ENCODE results near the gene ULK3. TPM values are rescaled to one million over a fixed set of nuclear protein-coding genes. Genes with fewer than 3 reads are reported as not detected.

Gene ULK3
- total RNA-seq, 1 donor from 2014 or later = 75.9 TPM

DNA sequence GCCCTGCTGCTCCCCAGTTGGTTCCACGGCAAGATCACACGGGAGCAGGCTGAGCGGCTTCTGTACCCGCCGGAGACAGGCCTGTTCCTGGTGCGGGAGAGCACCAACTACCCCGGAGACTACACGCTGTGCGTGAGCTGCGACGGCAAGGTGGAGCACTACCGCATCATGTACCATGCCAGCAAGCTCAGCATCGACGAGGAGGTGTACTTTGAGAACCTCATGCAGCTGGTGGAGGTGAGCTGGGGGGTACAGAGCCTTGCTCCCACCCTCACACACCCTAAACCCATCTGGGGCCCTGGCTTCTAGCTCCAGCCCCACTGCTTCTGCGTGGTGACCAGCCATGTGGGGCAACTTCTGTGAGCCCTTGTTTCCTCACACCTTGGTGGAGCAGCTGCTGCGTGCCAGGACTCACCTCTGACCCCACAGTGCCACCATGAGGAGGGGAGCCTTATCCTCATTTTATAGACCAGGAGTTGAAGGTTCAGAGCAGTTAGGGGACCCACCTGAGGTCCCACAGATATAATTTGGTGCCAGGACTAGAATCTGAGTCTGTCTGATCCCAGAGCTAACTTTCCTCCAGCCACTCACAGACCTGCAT lies 43.6 kb downstream of the ULK3 start:
- TF ChIP-seq POLR2A (IDR thresholded peaks at IDR 0.05) (no peak), POLR2AphosphoS5 (IDR thresholded peaks at IDR 0.05; ENCODE audit: insufficient read depth in 1 of 2, low read depth in 1 of 2) (no peak)
- TF ChIP-seq, protein P1, sequence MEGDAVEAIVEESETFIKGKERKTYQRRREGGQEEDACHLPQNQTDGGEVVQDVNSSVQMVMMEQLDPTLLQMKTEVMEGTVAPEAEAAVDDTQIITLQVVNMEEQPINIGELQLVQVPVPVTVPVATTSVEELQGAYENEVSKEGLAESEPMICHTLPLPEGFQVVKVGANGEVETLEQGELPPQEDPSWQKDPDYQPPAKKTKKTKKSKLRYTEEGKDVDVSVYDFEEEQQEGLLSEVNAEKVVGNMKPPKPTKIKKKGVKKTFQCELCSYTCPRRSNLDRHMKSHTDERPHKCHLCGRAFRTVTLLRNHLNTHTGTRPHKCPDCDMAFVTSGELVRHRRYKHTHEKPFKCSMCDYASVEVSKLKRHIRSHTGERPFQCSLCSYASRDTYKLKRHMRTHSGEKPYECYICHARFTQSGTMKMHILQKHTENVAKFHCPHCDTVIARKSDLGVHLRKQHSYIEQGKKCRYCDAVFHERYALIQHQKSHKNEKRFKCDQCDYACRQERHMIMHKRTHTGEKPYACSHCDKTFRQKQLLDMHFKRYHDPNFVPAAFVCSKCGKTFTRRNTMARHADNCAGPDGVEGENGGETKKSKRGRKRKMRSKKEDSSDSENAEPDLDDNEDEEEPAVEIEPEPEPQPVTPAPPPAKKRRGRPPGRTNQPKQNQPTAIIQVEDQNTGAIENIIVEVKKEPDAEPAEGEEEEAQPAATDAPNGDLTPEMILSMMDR (IDR thresholded peaks at IDR 0.05) = no peak
- Histone ChIP-seq H3K36me3 (peaks cover 0 to 42% of the 10 kb centered on the region in 2 donors), H3K27ac (peak overlapping the region; percentile 54), H3K9me3 (no peaks in the 10 kb centered on the region), H3K4me1 (peaks cover 36% of the 10 kb centered on the region), H3K27me3 (no peaks in the 10 kb centered on the region), H3K4me3 (no peak overlapping the region)
- intact Hi-C loops (cut with DNase I) = no loop called here
- DNase-seq (ENCODE audit: extremely low spot score in 2 of 2) = no peak

DNA sequence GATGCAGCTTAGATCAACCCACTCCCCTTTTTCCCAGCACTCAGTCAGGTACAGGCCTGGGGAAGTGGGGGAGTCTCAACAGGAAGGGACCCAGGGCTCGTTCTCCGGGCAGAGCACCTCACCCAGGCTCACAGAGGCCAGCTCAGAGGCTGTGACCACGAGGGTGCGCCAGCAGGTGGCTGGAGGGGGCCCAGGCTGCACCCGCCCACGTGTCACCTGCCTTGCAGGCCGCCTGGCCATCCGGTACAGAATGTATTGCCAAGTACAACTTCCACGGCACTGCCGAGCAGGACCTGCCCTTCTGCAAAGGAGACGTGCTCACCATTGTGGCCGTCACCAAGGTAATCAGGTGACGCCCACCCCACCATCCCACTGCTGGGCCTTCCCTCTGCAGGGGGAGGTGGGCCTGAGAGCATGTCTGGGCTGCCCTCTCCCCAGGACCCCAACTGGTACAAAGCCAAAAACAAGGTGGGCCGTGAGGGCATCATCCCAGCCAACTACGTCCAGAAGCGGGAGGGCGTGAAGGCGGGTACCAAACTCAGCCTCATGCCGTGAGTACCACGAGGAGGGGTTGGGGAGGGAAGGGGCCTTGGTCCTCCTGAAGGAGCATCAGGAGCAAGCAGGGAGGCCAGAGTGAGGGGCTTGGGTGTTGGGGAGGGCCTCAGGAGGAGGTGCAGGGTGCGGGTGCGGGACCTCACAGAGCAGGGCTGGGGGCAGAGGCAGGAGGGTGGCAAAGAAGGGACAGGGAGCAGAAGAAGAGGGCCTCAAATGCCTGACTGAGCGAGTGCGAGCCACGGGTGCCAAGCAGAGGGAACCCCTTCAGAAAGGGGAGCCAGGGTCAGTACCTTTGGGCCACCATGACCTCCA lies 44.3 kb downstream of the ULK3 start:
- peaks cover 0 to 42% of the 10 kb centered on the region in 2 donors for H3K36me3 ChIP-seq

DNA sequence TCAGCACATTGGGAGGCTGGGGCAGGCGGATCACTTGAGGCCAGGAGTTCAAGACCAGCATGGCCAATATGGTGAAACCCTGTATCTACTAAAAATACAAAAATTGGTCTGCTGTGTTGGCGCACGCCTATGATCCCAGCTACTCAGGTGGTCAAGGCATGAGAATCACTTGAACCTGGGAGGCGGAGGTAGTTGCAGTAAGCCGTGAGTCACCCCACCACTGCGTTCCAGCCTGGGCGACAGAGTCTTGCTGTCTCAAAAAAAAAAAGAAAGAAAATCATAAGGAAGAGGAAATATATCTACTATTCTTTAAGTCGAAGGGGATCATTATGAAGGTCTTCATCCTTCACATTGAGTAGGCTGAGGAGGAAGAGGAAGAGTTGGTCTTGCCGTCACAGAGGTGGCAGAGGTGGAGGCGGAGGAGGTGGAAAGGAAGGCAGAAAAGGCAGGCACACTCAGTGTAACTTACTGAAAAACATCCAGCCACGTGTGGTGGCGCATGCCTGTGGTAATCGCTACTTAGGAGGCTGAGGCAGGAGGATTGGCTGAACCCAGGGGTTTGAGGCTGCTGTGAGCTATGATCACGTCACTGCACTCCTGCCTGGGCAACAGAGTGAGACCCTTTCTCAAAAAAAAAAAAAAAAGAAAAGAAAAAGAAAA lies 46.9 kb downstream of the ULK3 start:
- intact Hi-C loops (cut with DNase I) = no loop called here

More for the DNA sequence above, 44.3 kb downstream of the ULK3 start:
- intact Hi-C loops (cut with DNase I) = no loop called here
- H3K4me1 ChIP-seq = peaks cover 43% of the 10 kb centered on the region
- no peak overlapping the region for H3K4me3 ChIP-seq
- DNase-seq (ENCODE audit: extremely low spot score in 2 of 2) = no peak
- no peak overlapping the region for H3K27ac ChIP-seq
- H3K9me3 ChIP-seq = no peaks in the 10 kb centered on the region
- H3K27me3 ChIP-seq = no peaks in the 10 kb centered on the region
- TF ChIP-seq, protein P1 (IDR thresholded peaks at IDR 0.05) = no peak
- TF ChIP-seq POLR2A (IDR thresholded peaks at IDR 0.05) = no peak
- no peak for TF ChIP-seq POLR2AphosphoS5 (IDR thresholded peaks at IDR 0.05; ENCODE audit: insufficient read depth in 1 of 2, low read depth in 1 of 2)

DNA sequence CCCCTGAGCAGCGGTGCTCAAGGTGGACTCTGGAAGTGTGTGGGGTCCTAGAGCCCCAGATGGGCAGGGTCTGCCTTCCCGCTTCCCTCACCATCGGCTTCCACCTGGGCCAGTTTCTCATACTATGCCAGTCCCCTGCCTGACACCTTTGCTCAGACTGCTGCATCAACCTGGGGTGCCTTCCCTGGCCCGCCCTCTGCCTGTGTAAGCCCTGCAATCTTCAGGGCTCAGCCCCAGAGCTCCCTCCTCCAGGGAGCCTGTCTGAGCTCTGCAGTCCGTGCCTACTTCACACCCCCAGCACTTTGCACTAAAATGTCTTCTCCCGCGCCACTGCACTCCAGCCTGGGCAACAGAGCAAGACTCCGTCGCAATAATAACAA lies 48.0 kb downstream of the ULK3 start:
- no peak for DNase-seq (ENCODE audit: extremely low spot score in 2 of 2)
- H3K4me1 ChIP-seq = peaks cover 74% of the 10 kb centered on the region
- peaks cover 0 to 10% of the 10 kb centered on the region in 2 donors for H3K36me3 ChIP-seq
- no peaks in the 10 kb centered on the region for H3K9me3 ChIP-seq
- no peaks in the 10 kb centered on the region for H3K27me3 ChIP-seq
- intact Hi-C loops (cut with DNase I) = no loop called here
- TF ChIP-seq, protein P1 (IDR thresholded peaks at IDR 0.05) = no peak
- peak overlapping the region; percentile 4 for H3K27ac ChIP-seq
- no peak overlapping the region for H3K4me3 ChIP-seq

More for the DNA sequence above, 46.9 kb downstream of the ULK3 start:
- H3K36me3 ChIP-seq = peaks cover 0 to 18% of the 10 kb centered on the region in 2 donors
- H3K4me3 ChIP-seq = no peak overlapping the region
- TF ChIP-seq POLR2A (IDR thresholded peaks at IDR 0.05) (no peak), POLR2AphosphoS5 (IDR thresholded peaks at IDR 0.05; ENCODE audit: insufficient read depth in 1 of 2, low read depth in 1 of 2) (no peak)
- TF ChIP-seq, protein P1 (IDR thresholded peaks at IDR 0.05) = no peak
- H3K9me3 ChIP-seq = no peaks in the 10 kb centered on the region
- no peak for DNase-seq (ENCODE audit: extremely low spot score in 2 of 2)
- H3K27me3 ChIP-seq = no peaks in the 10 kb centered on the region
- H3K4me1 ChIP-seq = peaks cover 68% of the 10 kb centered on the region
- no peak overlapping the region for H3K27ac ChIP-seq

Data from vagina (tissue), 2 donors.